Measurements from ENCODE around the gene ADAM12.

- TF ChIP-seq EZH2 (IDR thresholded peaks at IDR 0.05) = no peak
- no peak for TF ChIP-seq POLR2AphosphoS5 (IDR thresholded peaks at IDR 0.05; ENCODE audit: borderline replicate concordance, low read depth, low read length)
- no peak for TF ChIP-seq FOXP2 (optimal IDR thresholded peaks at IDR 0.05; ENCODE audit: control extremely low read depth, extremely low read length, insufficient read depth)
Measured at GRCh38 chr10:126203746-126204145, 184.5 kb downstream of the ADAM12 start.

Measured in SK-N-MC (cell line).